GM12875 (cell line): ENCODE data around the gene MPND.

Source experiments
- H3K4me3 ChIP-seq: one replicate; pipeline ENCODE4 v1.5.1; 2011; ENCODE audit warnings: low read depth, low read length, control low read depth
- CTCF ChIP-seq: IDR thresholded peaks from 2 replicates; pipeline ENCODE4 v1.5.1; 2011; ENCODE audit warnings: low read depth, mild to moderate bottlenecking, control low read depth, inconsistent platforms, low read length, moderate library complexity, borderline replicate concordance; ENCODE audit not compliant: insufficient read depth

The MPND gene

GRCh38 chr19:4362831-4363545 is 19.6 kb downstream of the MPND start:
- TF ChIP-seq CTCF, result peak; percentile 11; the same call in 1 of the 2 replicates
- H3K4me3 ChIP-seq, result no peak overlapping the region

GRCh38 chr19:4363571-4364304 is 20.4 kb downstream of the MPND start:
- TF ChIP-seq CTCF, result no peak
- no peak overlapping the region for H3K4me3 ChIP-seq

- no peak for TF ChIP-seq CTCF
- H3K4me3 ChIP-seq, result no peak overlapping the region
Observed at GRCh38 chr19:4365341-4365740, 22.0 kb downstream of the MPND start.

GRCh38 chr19:4365791-4366665 is 22.7 kb downstream of the MPND start:
- no peak overlapping the region for H3K4me3 ChIP-seq
- TF ChIP-seq CTCF, result no peak

GRCh38 chr19:4366666-4367335 is 23.4 kb downstream of the MPND start:
- no peak for TF ChIP-seq CTCF
- H3K4me3 ChIP-seq, result no peak overlapping the region

GRCh38 chr19:4367336-4367723 is 24.0 kb downstream of the MPND start:
- no peak for TF ChIP-seq CTCF
- no peak overlapping the region for H3K4me3 ChIP-seq
